GM10266 (cell line): ENCODE data around the gene GRID1.

Experiments
- DNase-seq: peaks from one replicate; pipeline ENCODE4 v3.0.0; 2012; ENCODE audit errors: extremely low spot score
- CTCF ChIP-seq: IDR thresholded peaks from 2 replicates; pipeline ENCODE4 v1.5.1; 2012; ENCODE audit warnings: mild to moderate bottlenecking, low read depth; ENCODE audit not compliant: control insufficient read depth, insufficient read depth; ENCODE audit errors: missing control alignments

Gene GRID1

DNA sequence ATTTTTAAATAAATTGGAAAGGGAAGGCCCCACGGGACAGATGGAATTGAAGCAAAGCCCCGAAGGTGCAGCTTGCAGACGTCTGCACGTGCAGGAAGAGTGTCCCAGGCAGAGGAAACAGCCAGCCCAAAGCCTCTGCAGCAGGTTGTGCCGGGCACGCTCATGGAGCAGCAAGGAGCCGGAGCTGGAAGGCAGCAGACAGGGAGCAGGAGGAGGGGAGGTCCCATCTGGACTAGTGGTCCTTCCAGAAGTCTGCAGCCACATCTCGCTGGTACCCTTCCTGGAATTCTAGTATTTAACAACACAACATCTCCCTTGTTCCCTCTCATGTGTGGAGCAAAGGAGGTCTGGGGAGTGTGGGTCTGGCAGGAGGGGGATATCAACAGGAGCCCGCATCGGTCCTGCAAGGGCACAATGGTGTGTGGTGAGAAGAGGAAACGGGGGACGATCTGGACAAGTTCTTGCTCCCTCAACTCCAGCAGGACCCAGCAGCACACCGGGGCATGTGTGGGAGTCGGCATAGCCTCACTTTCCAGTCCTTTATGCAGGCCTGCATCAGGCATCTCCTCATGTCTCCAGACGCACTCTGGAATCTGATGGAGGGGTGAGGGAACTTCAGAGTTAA lies 169.3 kb downstream of the GRID1 start:
- no peak for DNase-seq
- no peak for TF ChIP-seq CTCF

- no peak for DNase-seq
- TF ChIP-seq CTCF = no peak
Measured at GRCh38 chr10:86195521-86196157, 171.0 kb downstream of the GRID1 start.

DNA sequence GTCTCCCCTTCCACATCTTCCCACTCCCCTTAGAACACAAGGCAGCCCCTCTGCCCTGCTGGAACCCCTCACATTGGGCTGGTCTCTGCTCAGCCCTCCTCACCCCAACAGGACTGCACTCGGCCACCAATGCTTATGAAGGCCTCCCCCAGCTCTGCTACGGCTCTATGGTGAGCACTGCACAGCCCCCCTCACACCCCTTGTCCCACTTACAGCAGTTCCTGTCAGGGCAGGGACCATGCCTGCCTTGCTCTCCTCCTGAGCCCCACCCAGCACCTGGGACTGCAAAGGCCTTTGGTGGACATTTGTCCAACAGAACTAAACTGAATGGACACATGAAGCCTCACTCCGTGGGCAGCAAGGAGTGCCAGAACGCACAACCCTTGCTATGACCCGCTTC lies 171.9 kb downstream of the GRID1 start:
- no peak for DNase-seq
- no peak for TF ChIP-seq CTCF

DNA sequence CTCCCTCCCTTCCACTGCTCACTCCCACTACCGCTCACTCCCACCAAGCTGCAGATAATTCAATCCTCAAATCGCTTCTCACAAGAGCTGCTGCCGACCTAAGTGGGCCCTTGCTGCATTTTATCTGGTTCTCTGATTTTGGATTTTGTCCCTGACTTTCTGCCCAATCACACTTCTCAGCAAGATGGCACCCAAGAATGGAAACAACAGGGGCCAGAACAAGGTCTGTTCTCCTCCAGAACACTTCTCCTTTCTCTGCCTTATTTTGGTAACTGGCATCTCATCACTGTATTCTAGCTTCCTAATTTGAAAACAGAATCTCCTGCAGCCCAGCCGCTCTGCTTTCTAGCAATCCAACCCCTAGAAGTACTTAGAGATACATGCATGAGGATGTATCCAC lies 172.8 kb downstream of the GRID1 start:
- DNase-seq = no peak

DNA sequence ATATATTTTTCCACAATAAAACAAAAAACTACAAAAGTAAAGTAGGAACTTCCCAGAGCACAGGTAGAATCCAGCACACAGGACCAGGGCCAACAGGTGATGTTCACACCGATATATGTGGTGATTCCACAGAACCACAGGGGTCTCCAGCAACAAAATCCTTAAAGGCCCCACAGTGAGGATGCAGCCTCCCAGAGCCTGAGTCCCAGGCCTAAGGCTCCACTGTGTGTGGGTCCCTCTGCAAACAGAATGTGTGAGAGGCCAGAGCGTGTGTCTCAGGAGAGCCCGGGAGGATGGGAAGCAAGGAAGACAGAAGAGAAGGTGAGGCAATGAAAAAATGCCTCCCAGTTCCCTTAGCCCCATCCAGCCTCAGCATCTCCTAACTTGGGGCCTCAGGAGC lies 173.9 kb downstream of the GRID1 start:
- no peak for TF ChIP-seq CTCF
- DNase-seq = no peak

More for the DNA sequence above, 172.8 kb downstream of the GRID1 start:
- no peak for TF ChIP-seq CTCF

GRCh38 chr10:86192147-86192546 lies 174.4 kb downstream of the GRID1 start:
- DNase-seq = no peak
- TF ChIP-seq CTCF = no peak

DNA sequence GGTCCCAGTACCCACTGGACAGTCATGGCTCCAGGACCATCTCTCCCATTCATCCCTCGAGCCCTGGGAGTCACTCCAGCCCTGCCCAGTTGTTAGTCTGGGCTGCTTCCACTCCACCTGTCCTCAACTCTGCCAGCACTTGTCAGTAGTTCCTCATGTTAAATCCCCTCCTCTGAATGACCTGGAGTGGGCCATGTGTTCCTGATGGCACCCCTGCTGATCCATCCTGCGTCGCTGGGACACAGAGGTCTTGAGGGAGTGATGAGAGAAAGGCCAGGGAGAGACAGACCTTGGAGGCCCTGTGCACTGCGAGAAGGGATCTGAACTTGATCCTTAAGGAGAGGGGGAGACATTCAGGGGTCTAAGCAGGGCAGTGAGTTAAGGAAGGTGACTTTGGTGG lies 174.9 kb downstream of the GRID1 start:
- no peak for DNase-seq
- no peak for TF ChIP-seq CTCF
